GM23338 (cell line): ENCODE results near the gene ENPP7. TPM values are rescaled to one million over a fixed set of nuclear protein-coding genes. Genes with fewer than 3 reads are reported as not detected.

ENCODE experiments used
- ATAC-seq: fragments of 200-7000 bp; cut with Tn5 transposase; 3 replicates; pipeline ENCODE4 v1.9.1; 2020
- DNase-seq: peaks from one replicate; pipeline ENCODE4 v3.0.0-alpha.2; 2015; ENCODE audit warnings: low spot score
- H2AFZ ChIP-seq: fragments of 200-600 bp; sonication (generic); 2 replicates; pipeline ENCODE4 v1.8.0; 2016; ENCODE audit warnings: antibody characterized with exemption, mild to moderate bottlenecking, moderate library complexity
- H3F3A ChIP-seq: fragments of 200-600 bp; sonication (generic); replicated peaks from 2 replicates; pipeline ENCODE4 v1.8.0; 2017; ENCODE audit warnings: antibody characterized with exemption, mixed run types, low read depth
- H3K27ac ChIP-seq: fragments of 200-600 bp; sonication (generic); 2 replicates; pipeline ENCODE4 v1.6.1; 2016; ENCODE audit warnings: low read depth
- H3K27me3 ChIP-seq: fragments of 200-600 bp; sonication (generic); 2 replicates; pipeline ENCODE4 v1.8.0; 2016; ENCODE audit warnings: mild to moderate bottlenecking, mixed run types, moderate library complexity; ENCODE audit not compliant: insufficient read depth
- H3K36me3 ChIP-seq: fragments of 200-600 bp; sonication (generic); 2 replicates; pipeline ENCODE4 v1.8.0; 2016; ENCODE audit warnings: mild to moderate bottlenecking; ENCODE audit not compliant: insufficient read depth
- H3K4me1 ChIP-seq: fragments of 200-600 bp; sonication (generic); 2 replicates; pipeline ENCODE4 v1.8.0; 2016; ENCODE audit warnings: mild to moderate bottlenecking, moderate library complexity; ENCODE audit not compliant: insufficient read depth
- H3K4me2 ChIP-seq: fragments of 200-600 bp; sonication (generic); 2 replicates; pipeline ENCODE4 v1.7.1; 2017; ENCODE audit warnings: mixed run types
- H3K4me3 ChIP-seq: fragments of 200-600 bp; sonication (generic); 2 replicates; pipeline ENCODE4 v1.6.1; 2016; ENCODE audit warnings: mixed run types
- H3K79me2 ChIP-seq: fragments of 200-600 bp; sonication (generic); replicated peaks from 2 replicates; pipeline ENCODE4 v1.8.0; 2017; ENCODE audit warnings: mild to moderate bottlenecking; ENCODE audit not compliant: insufficient read depth
- H3K9me2 ChIP-seq: fragments of 200-600 bp; sonication (generic); 2 replicates; pipeline ENCODE4 v1.8.0; 2017; ENCODE audit not compliant: insufficient read depth
- H4K20me1 ChIP-seq: fragments of 200-600 bp; sonication (generic); replicated peaks from 2 replicates; pipeline ENCODE4 v1.8.0; 2017; ENCODE audit warnings: mild to moderate bottlenecking; ENCODE audit not compliant: insufficient read depth
- H3K27ac Mint-ChIP-seq: 2 replicates; pipeline ENCODE4 v1.8.0; 2020; ENCODE audit warnings: inconsistent platforms, mild to moderate bottlenecking, moderate library complexity, mixed read lengths
- H3K27me3 Mint-ChIP-seq: 3 replicates; pipeline ENCODE4 v1.8.0; 2022; ENCODE audit warnings: low read depth, mild to moderate bottlenecking, moderate library complexity, mixed read lengths, inconsistent platforms; ENCODE audit not compliant: insufficient read depth, poor library complexity
- H3K36me3 Mint-ChIP-seq: 3 replicates; pipeline ENCODE4 v1.8.0; 2021; ENCODE audit warnings: low read depth, mild to moderate bottlenecking, inconsistent platforms, moderate library complexity, mixed read lengths
- H3K4me1 Mint-ChIP-seq: 3 replicates; pipeline ENCODE4 v1.8.0; 2020; ENCODE audit warnings: mild to moderate bottlenecking, inconsistent platforms, mixed read lengths
- H3K4me3 Mint-ChIP-seq: 3 replicates; pipeline ENCODE4 v1.8.0; 2021; ENCODE audit warnings: moderate library complexity, mild to moderate bottlenecking, inconsistent platforms, mixed read lengths
- H3K9me3 Mint-ChIP-seq: 3 replicates; pipeline ENCODE4 v1.8.0; 2020; ENCODE audit warnings: moderate library complexity, mild to moderate bottlenecking, inconsistent platforms, mixed read lengths
- CTCF ChIP-seq, 2 experiments: fragments of 200-600 bp in 1 of 2; sonication (generic) in 1 of 2; conservative IDR thresholded peaks; 2 replicates each; pipeline versions ENCODE4 v1.5.1 to v1.6.1; 2016 to 2017; ENCODE audit warnings: antibody characterized with exemption in 2 of 2, low read depth in 2 of 2, mild to moderate bottlenecking in 2 of 2, moderate library complexity in 1 of 2
- ETS1 ChIP-seq: IDR thresholded peaks from 2 replicates; pipeline ENCODE4 v1.6.1; 2016; ENCODE audit warnings: antibody characterized with exemption
- EZH2 ChIP-seq: fragments of 200-600 bp; sonication (generic); IDR thresholded peaks from one replicate; pipeline ENCODE4 v1.8.0; 2017; ENCODE audit warnings: antibody characterized with exemption, mild to moderate bottlenecking, low read depth; ENCODE audit not compliant: unreplicated experiment
- EZH2phosphoT487 ChIP-seq: fragments of 200-600 bp; sonication (generic); IDR thresholded peaks from one replicate; pipeline ENCODE4 v1.8.1; 2018; ENCODE audit warnings: antibody characterized with exemption; ENCODE audit not compliant: unreplicated experiment
- NANOG ChIP-seq: IDR thresholded peaks from 2 replicates; pipeline ENCODE4 v1.6.1; 2016; ENCODE audit warnings: antibody characterized with exemption, borderline replicate concordance
- REST ChIP-seq: IDR thresholded peaks from one replicate; pipeline ENCODE4 v1.6.1; 2018; ENCODE audit warnings: antibody characterized with exemption; ENCODE audit not compliant: unreplicated experiment
- STAT1 ChIP-seq: IDR thresholded peaks from one replicate; pipeline ENCODE4 v1.6.1; 2016; ENCODE audit warnings: antibody characterized with exemption; ENCODE audit not compliant: unreplicated experiment
- ZNF331 ChIP-seq: fragments of 250-450 bp; sonication (Bioruptor Pico); IDR thresholded peaks from 2 replicates; pipeline ENCODE4 v1.5.0; 2020; ENCODE audit warnings: low read depth, mild to moderate bottlenecking, moderate library complexity
- polyA plus RNA-seq: library from polyadenylated mRNA; unstranded; fragments of >200 nt; fragmentation: Nextera tagmentation; extraction: Ambion mirVana; gene quantifications from 2 replicates; pipeline ENCODE4 v1.2.1, GENCODE V29; 2016
- total RNA-seq: library from RNA; depleted of rRNA; stranded (reverse); fragments of >200 nt; shearing (Covaris generic); gene quantifications from 2 replicates; pipeline ENCODE4 v1.2.3, GENCODE V29; 2014

ENPP7 gene
- total and polyA plus RNA-seq, 2 experiments from 2014 or later: not detected

- TF ChIP-seq REST (no peak), EZH2phosphoT487 (no peak), EZH2 (no peak)
These were observed 35.4 kb upstream of the ENPP7 start (continued) for GRCh38 chr17:79695293-79695790.

- DNase-seq: no peak
- Mint-ChIP-seq H3K27ac (no peak overlapping the region), H3K27me3 (peaks cover 28% of the 10 kb centered on the region), H3K4me3 (no peak overlapping the region), H3K9me3 (no peaks in the 10 kb centered on the region; the same call in 2 of the 3 replicates), H3K36me3 (no peaks in the 10 kb centered on the region), H3K4me1 (peaks cover 57% of the 10 kb centered on the region)
- H3K36me3 ChIP-seq: no peaks in the 10 kb centered on the region
- ATAC-seq: peak; percentile 10; the same call in 2 of the 3 replicates
- TF ChIP-seq ETS1: no peak
- TF ChIP-seq ZNF331 (CRISPR knock-in tag): no peak
- TF ChIP-seq NANOG: no peak
- no peak for TF ChIP-seq REST
- no peak for TF ChIP-seq CTCF (conservative IDR thresholded peaks at IDR 0.05; ENCODE audit: low read depth in 2 of 2)
- TF ChIP-seq STAT1: no peak
- H3K4me1 ChIP-seq: peaks cover 19% of the 10 kb centered on the region
- no peak overlapping the region for H3K27ac ChIP-seq
- H3K9me2 ChIP-seq: no peaks in the 10 kb centered on the region
- no peaks in the 10 kb centered on the region for H3F3A ChIP-seq
- no peaks in the 10 kb centered on the region for H3K27me3 ChIP-seq
- H3K79me2 ChIP-seq: no peaks in the 10 kb centered on the region
- no peaks in the 10 kb centered on the region for H4K20me1 ChIP-seq
- peak overlapping the region; percentile 52; the same call in 1 of the 2 replicates for H2AFZ ChIP-seq
- H3K4me3 ChIP-seq: no peak overlapping the region
- no peak overlapping the region for H3K4me2 ChIP-seq
These were observed 34.7 kb upstream of the ENPP7 start for GRCh38 chr17:79695797-79696609.
